Measurements from ENCODE around the gene SAP30BP. TPM values are rescaled to one million over a fixed set of nuclear protein-coding genes. Genes with fewer than 3 reads are reported as not detected.

Gene SAP30BP
- total and polyA plus RNA-seq, 2 of the 8 experiments (the other 6 are each of a cell fraction or from before 2014, with no cell fraction given): 63.3 to 79.9 TPM

DNA sequence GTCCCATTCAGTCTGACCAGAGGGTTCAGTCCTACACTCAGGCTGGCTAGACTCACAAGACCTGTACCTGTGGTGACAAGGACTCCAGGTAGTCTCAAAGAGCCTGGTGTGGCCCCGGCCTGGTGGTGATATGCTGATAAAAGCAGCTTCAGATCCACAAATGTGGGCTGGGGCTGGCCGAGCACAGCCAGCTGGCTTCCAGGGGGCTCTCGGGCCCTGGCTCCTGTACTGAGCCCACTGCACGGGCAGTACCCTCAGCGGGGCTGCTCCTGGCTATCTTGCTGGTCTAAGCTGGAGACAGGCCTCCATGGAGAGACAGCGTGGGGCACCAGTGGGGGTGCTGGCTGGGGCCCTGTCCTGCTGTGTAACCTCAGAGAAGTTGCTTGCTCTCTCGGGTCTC is 29.6 kb upstream of the SAP30BP start:
- Histone ChIP-seq H3K4me1 (replicated peaks in 1 of 4; ENCODE audit: control insufficient read depth in 3 of 4, insufficient read depth in 4 of 4, low read length in 3 of 4) (peaks cover under 1 to 17% (median 11%) of the 10 kb centered on the region in 4 experiments), H3K23me2 (ENCODE audit: low read depth, low read length) (no peaks in the 10 kb centered on the region), H2AK5ac (ENCODE audit: low read depth, low read length) (no peak overlapping the region), H3K27me3 (replicated peaks in 1 of 4; ENCODE audit: control insufficient read depth in 3 of 4, extremely low read depth in 1 of 4, insufficient read depth in 3 of 4, low read length in 3 of 4) (no peaks in the 10 kb centered on the region), H3K79me1 (ENCODE audit: low read depth, low read length) (no peaks in the 10 kb centered on the region), H3K14ac (ENCODE audit: insufficient read length) (no peak overlapping the region), H3K9ac (replicated peaks in 1 of 4; ENCODE audit: extremely low read depth in 1 of 4, low read depth in 3 of 4, low read length in 3 of 4) (peak overlapping the region in 1 of 4 experiments; percentile 13; a peak in 2 of 7 replicates), H3K36me3 (ENCODE audit: control insufficient read depth in 2 of 4, insufficient read depth in 4 of 4, low read length in 3 of 4) (no peaks in the 10 kb centered on the region; a peak in 1 of 8 replicates), H3K56ac (replicated peaks; ENCODE audit: insufficient read length, low read depth, low read length) (no peak overlapping the region), H2BK5ac (ENCODE audit: low read depth, low read length) (no peak overlapping the region), H3K4me2 (ENCODE audit: insufficient read depth in 1 of 2, low read depth in 2 of 2, low read length in 2 of 2) (no peak overlapping the region), H2AFZ (ENCODE audit: low read length) (no peak overlapping the region), H2BK12ac (ENCODE audit: low read depth, low read length) (no peak overlapping the region), H4K8ac (ENCODE audit: extremely low read depth, insufficient read depth, low read length) (no peak overlapping the region), H2BK20ac (ENCODE audit: low read length) (no peak overlapping the region), H3K9me3 (ENCODE audit: insufficient read depth in 2 of 2, low read depth in 1 of 2, low read length in 1 of 2) (no peaks in the 10 kb centered on the region), H2BK15ac (ENCODE audit: low read length) (no peak overlapping the region), H3K4ac (replicated peaks; ENCODE audit: insufficient read length, low read depth, low read length) (no peak overlapping the region), H4K5ac (ENCODE audit: insufficient read length, low read depth, low read length) (no peak overlapping the region), H3K18ac (ENCODE audit: extremely low read depth, low read length) (no peak overlapping the region), H3K79me2 (ENCODE audit: control insufficient read depth in 1 of 2, insufficient read depth in 2 of 2, low read length in 2 of 2) (no peaks in the 10 kb centered on the region), H3K27ac (ENCODE audit: low read depth, low read length) (no peak overlapping the region), H2BK120ac (replicated peaks; ENCODE audit: low read depth, low read length) (no peak overlapping the region), H4K91ac (replicated peaks; ENCODE audit: insufficient read length, low read length) (no peak overlapping the region), H3K4me3 (ENCODE audit: extremely low read depth in 1 of 4, insufficient read depth in 2 of 4, low read depth in 3 of 4, low read length in 4 of 4) (no peak overlapping the region), H3K23ac (ENCODE audit: insufficient read length) (no peak overlapping the region), H4K20me1 (replicated peaks in 1 of 2; ENCODE audit: control insufficient read depth in 1 of 2, insufficient read depth in 2 of 2, low read length in 2 of 2) (peaks cover 5 to 13% of the 10 kb centered on the region in 2 experiments)
- 98% methylated on average over 7 of the region's 7 CpGs; no CpG with 5 or more reads in 1 of the 2 experiments for WGBS, 2 experiments (ENCODE audit: extremely low coverage in 1 of 2, insufficient coverage in 1 of 2, insufficient read length in 1 of 2, insufficient replicate concordance in 2 of 2, low coverage in 1 of 2, low lambda C conversion rate in 2 of 2, missing lambda C conversion rate in 1 of 2)
- ChIA-PET CTCF (ENCODE audit: partially characterized antibody) (interaction anchor here (1.0 to 59.2 kb wide), 6 partner anchors 6 to 193 kb away, joined by 3 to 2200 read pairs (median 158); partner anchors contain the start of genes GALK1, RECQL5, SAP30BP and SMIM5), POLR2A (ENCODE audit: partially characterized antibody) (interaction anchor here (0.9 to 2.4 kb wide), 5 partner anchors 8 to 142 kb away, joined by 3 to 7 read pairs (median 4); a partner anchor contains a TSS)
- no peak for DNase-seq (ENCODE audit: low read depth in 1 of 2, low spot score in 2 of 2)
- FAIRE-seq: no peak
- TF ChIP-seq CBX5 (IDR thresholded peaks at IDR 0.05; ENCODE audit: low read depth, low read length) (no peak), SRF (IDR thresholded peaks at IDR 0.05; ENCODE audit: low read depth, low read length) (no peak), EGR1 (IDR thresholded peaks at IDR 0.05; ENCODE audit: borderline replicate concordance, low read depth, low read length) (no peak), EZH2 (IDR thresholded peaks at IDR 0.05; ENCODE audit: low read depth, low read length, severe bottlenecking) (no peak), RAD21 (IDR thresholded peaks at IDR 0.05 in 1 of 2, conservative IDR thresholded peaks at IDR 0.05 in 1 of 2; ENCODE audit: low read depth in 2 of 2, low read length in 2 of 2) (no peak), KDM5A (IDR thresholded peaks at IDR 0.05; ENCODE audit: low read length) (no peak), BRCA1 (IDR thresholded peaks at IDR 0.05; ENCODE audit: low read depth, low read length) (no peak), BCL11A (IDR thresholded peaks at IDR 0.05; ENCODE audit: low read depth in 2 of 2, low read length in 2 of 2) (no peak), TCF12 (IDR thresholded peaks at IDR 0.05; ENCODE audit: low read depth, low read length) (no peak), SAP30 (IDR thresholded peaks at IDR 0.05; ENCODE audit: insufficient read depth, insufficient replicate concordance, low read length) (no peak), KDM4A (IDR thresholded peaks at IDR 0.05; ENCODE audit: low read depth, low read length, severe bottlenecking) (no peak)

Data from H1 (cell line).